ENCODE data around the gene PPP2R3B.
"Not testable (repeated sequence)": the region's sequence is repeated elsewhere in the genome, so short reads cannot be mapped to it uniquely, and the experiment has no call there.

PPP2R3B gene

DNA sequence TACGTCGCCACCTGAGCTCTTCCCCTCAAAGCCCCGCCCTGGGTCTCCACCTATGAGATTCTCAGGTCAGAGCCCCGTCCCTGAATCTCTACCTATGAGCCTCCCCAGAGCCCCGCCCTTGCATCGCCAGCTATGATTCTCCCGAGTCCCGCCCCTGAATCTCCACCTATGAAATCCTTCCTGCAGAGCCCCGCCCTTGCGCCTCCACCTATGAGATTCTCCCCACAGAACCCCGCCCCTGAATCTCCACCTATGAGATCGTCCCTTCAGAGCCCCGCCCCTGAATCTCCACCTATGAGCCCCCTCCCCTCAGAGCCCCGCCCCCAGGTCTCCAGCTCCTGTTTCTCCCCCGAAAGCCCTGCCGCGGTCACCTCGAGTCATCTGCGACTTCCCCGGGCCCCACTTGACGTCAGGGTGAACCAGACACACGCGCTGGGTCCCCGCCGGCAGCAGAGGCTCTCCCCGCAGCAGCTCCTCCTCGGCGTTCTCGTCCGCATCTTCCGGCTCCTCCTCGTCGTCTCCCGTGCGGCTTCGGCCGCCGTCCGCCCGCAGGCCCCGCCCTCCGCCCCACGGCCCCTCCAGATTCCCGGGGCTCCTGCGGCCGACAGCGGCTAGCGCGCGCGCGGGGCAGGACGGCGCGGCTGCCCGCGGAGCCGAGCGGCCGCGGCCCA is 68.5 kb downstream of the PPP2R3B start:
- no peak for DNase-seq

DNA sequence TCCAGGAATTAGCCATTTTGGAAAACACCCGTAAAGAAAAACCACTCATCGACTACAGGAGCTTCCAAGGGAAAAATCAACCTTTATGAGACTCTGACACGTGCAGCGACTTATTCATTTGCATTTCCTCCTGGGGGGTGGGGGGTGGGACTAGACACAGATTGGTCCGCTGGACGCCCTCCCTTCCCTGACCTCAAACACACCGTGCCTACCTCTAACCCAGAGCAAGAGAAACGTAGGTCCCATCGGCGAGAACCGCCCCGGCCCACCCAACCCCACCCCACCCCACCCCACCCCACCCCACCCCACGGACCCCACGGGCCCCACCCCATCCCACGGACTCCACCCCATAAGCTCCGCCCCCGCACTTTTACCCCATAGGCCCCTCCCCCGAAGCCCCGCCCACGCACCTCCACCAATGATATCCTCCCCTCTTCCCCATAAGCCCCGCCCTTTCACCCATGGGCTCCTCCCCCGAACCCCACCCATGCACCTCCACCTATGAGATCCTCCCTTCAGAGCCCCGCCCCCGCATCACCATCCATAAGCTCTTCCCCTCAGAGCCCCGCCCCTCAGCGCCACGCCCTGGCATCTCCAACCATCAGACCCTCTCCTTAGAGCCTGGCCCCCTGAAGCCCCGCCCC is 69.2 kb downstream of the PPP2R3B start:
- DNase-seq = no peak

GRCh38 chrX:316351-317325 is 70.1 kb downstream of the PPP2R3B start:
- DNase-seq = no peak

DNA sequence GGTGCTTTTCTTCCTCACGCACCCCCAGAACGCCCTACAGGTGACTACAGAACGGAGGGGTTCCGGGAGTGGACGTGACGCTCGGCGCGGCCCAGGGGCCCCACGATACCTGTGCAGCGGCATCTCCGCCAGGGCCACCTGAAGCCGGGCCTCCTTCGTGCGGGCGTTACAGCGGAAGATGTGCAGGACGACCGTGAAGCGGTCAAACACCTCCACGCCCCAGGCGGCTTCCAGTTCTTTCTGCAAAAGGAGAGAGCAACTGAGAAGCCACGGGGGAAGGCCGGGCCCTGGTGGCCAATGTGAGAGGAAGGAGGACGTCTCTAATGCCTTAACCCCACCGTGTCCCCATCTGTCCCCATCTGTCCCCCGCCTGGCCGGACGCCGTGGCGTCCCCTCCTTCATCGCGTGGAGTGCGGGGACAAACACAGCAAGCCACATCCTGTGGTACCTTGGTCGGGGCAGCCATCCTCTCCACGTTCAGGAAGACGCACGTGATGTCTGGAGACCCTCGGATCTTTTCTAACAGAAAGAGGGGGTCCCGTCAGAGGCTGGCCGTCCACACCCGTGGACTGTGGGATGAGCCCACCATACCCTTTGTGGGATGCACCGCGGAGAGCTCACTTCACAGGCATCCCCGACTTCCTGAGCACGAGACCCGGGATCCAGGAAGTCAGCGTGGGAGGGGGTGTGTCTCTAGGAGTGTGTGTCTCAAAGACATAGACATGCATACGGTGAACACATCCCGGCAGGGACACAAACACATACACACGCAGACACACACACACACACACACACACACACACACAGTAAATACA is 71.7 kb downstream of the PPP2R3B start:
- no peak for DNase-seq

DNA sequence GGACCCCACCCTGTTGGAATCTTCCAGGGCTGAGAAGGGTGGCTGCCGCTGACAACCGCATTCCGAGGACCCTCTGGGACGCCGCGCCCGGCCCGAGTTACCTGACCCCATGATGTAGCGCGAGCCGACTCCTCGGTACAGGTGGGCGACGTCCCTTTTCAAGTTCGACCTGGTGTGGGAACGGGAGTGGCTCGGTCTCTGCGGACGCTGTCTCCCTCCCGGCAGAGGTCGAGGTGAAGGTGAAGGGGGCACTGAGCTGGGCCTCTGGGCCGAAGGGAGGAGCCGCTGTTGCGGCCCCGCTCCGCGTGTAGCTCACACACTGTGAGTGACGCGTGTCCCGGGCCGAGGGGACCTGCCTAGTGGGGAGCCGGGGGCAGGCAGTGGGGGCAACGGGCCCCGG is 72.7 kb downstream of the PPP2R3B start:
- no peak for DNase-seq

DNA sequence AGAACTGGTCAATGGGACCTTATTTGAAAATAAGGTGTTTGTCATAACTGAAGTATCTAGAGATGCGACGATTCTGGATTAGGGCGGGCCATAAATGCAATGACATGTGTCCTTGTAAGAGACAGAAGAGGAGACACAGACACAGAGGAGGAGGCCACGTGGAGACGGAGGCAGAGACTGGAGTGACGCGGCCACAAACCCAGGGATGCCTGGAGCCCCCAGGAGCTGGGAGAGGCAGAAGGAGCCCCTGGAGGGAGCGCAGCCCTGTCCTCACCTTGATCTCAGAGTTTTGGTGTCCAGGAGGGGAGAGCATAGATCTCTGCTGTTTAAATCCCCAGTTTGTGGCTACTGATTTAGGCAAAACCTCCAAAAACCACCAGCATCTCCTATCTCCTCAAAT is 73.2 kb downstream of the PPP2R3B start:
- DNase-seq = no peak

DNA sequence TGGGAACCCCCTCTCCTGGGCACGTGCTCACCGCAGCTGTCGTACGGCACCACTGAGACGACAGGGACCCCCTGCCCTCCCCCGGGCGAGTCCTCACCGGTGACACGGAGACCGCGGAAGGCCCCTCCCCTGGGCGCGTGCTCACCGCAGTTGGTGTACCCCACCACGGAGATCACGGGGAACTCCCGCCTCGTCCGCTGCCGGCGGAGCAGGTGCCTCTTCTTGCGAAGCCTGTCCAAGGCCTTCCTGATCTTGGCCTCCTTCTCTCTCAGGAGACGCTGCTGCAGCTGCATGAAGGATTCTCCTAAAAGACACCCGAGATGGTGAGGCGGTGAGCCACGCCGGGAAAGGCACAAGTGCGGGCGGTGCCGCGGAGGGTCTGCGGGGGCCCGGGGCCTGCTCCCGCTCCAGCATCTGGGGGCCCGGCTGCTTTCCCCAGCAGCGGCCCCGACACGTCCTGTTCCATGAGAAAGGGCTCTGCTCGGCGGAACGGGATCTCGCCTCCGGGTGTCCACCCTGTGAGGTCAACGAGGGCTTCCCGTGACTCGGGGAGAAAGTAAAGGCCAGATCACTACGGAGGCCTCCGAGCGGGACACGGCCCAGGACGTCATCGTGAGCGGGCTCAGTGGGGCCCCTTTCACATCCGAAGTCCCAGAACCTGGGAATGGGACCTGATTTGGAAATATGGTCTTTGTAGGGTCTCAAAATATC is 73.9 kb downstream of the PPP2R3B start:
- DNase-seq = no peak

GRCh38 chrX:311156-312129 is 75.3 kb downstream of the PPP2R3B start:
- no peak for DNase-seq

DNA sequence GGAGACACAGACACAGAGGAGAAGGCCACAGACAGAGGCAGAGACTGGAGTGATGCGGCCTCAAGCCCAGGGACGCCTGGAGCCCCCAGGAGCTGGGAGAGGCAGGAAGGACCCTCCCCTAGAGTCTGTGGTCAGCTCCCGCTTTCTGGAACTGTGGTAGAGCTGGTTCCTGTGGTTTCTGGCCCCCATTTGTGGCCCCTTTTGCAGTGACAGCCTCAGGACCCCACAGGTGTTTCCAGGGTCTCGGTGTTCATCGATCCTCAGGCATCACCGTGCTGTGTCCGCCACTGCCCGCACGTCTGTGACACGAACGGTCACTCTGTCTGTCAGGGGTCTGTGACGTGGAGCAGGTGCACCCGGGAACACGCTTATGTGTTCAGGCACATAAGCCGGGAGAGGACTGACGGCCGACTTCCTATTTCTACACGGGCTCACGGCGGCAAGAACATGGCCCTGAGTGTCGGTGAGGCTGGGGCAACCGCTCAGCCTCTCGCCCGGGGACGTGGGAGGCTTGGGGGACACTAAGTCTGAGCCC is 76.0 kb downstream of the PPP2R3B start:
- no peak for DNase-seq

DNA sequence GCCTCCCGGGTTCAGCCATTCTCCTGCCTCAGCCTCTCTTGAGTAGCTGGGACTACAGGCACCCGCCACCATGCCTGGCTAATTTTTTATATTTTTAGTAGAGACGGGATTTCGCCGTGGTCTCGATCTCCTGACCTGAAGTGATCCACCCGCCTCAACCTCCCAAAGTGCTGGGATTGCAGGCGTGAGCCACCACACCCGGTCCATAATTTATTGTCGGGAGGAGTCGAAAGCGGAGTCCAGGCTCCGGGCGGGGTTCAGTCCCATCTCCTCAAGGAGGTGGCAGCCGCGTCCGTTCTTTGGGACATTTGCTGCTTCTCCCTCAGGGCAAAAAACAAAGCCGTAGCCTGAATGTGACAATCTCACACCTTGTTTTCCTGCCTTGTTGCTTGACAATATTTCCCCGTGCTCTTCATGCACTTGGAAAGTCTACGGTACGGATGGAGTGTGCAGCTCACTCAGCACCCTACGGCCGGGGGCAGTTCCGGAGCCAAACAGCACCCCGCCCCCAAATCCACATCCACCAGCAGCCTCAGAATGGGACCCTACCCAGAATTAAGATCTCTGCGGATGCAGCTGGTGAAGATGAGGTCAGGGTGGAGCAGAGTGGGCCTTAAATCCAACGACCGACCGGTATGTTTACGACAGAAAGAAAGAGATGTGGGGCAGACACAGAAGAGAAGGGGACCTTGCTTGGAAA is 77.7 kb downstream of the PPP2R3B start:
- DNase-seq = no peak

- DNase-seq = no peak
These were observed 79.2 kb downstream of the PPP2R3B start for GRCh38 chrX:307261-308111.

GRCh38 chrX:306614-307251 is 80.0 kb downstream of the PPP2R3B start:
- DNase-seq = not testable (repeated sequence)

GRCh38 chrX:305781-306613 is 80.7 kb downstream of the PPP2R3B start:
- DNase-seq = not testable (repeated sequence)

- no peak for DNase-seq
These were observed 83.7 kb downstream of the PPP2R3B start for GRCh38 chrX:302975-303374.

- DNase-seq = no peak
These were observed 86.4 kb downstream of the PPP2R3B start for GRCh38 chrX:300334-300733.

DNA sequence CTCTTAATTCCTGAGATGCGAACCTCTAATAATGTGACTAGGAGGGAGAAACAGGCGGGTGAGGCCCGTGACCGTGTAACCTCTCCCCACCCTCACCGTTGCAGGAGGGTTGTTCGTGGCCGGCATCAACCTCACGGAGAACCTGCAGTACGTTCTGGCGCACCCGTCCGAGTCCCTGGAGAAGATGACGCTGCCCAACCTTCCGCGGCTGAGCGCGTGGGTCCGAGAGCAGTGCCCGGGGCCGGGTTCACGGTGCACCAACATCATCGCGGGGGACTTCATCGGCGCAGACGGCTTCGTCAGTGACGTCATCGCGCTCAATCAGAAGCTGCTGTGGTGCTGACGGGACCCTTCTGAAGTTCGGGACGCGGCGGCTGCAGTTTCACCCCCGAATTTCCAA is 87.7 kb downstream of the PPP2R3B start:
- no peak for DNase-seq

GRCh38 chrX:295136-295535 is 91.6 kb downstream of the PPP2R3B start:
- DNase-seq = no peak
